ENCODE data around the gene PKNOX2.

Gene PKNOX2

GRCh38 chr11:125155767-125156166 is 8.8 kb upstream of the PKNOX2 start:
- no peak for DNase-seq

- DNase-seq: no peak
Measured at GRCh38 chr11:125156346-125157117, 8.0 kb upstream of the PKNOX2 start.

- DNase-seq: no peak
Measured at GRCh38 chr11:125157118-125157733, 7.3 kb upstream of the PKNOX2 start.

GRCh38 chr11:125157953-125158680 is 6.4 kb upstream of the PKNOX2 start:
- DNase-seq: no peak

- DNase-seq: no peak
Measured at GRCh38 chr11:125162743-125163142, 1.8 kb upstream of the PKNOX2 start.

- DNase-seq: no peak
Measured at GRCh38 chr11:125163431-125164063, 1.0 kb upstream of the PKNOX2 start.

- no peak for DNase-seq
Measured at GRCh38 chr11:125164091-125164421, 495 bp upstream of the PKNOX2 start.

- no peak for DNase-seq
Measured at GRCh38 chr11:125165111-125165842, 726 bp downstream of the PKNOX2 start.

GRCh38 chr11:125165843-125166763 is 1.6 kb downstream of the PKNOX2 start:
- no peak for DNase-seq

GRCh38 chr11:125166764-125167291 is 2.3 kb downstream of the PKNOX2 start:
- DNase-seq: no peak

GRCh38 chr11:125167292-125167953 is 2.9 kb downstream of the PKNOX2 start:
- no peak for DNase-seq

- no peak for DNase-seq
Measured at GRCh38 chr11:125167954-125168835, 3.6 kb downstream of the PKNOX2 start.

- DNase-seq: no peak
Measured at GRCh38 chr11:125168918-125169456, 4.4 kb downstream of the PKNOX2 start.

- DNase-seq: no peak
Measured at GRCh38 chr11:125170001-125170509, 5.5 kb downstream of the PKNOX2 start.

GRCh38 chr11:125170510-125171031 is 6.0 kb downstream of the PKNOX2 start:
- no peak for DNase-seq

GRCh38 chr11:125171974-125172373 is 7.4 kb downstream of the PKNOX2 start:
- no peak for DNase-seq

GRCh38 chr11:125173027-125173426 is 8.5 kb downstream of the PKNOX2 start:
- DNase-seq: no peak

- no peak for DNase-seq
Measured at GRCh38 chr11:125173556-125173955, 9.0 kb downstream of the PKNOX2 start.

GRCh38 chr11:125174057-125174456 is 9.5 kb downstream of the PKNOX2 start:
- DNase-seq: no peak

All from CD4-positive, alpha-beta T cell treated with Interleukin-4 for 4 hours (primary cell).